C4-2B (cell line): ENCODE results near the gene TMX2.

Experiments used
- ZFX ChIP-seq: fragments of 450-650 bp; IDR thresholded peaks from 2 replicates; pipeline ENCODE4 v1.6.1; 2017
- TF ChIP-seq, protein P1 (sequence below): fragments of 450-650 bp; conservative IDR thresholded peaks from 2 replicates; pipeline ENCODE4 v1.5.1; 2017; ENCODE audit warnings: mild to moderate bottlenecking

DNA sequence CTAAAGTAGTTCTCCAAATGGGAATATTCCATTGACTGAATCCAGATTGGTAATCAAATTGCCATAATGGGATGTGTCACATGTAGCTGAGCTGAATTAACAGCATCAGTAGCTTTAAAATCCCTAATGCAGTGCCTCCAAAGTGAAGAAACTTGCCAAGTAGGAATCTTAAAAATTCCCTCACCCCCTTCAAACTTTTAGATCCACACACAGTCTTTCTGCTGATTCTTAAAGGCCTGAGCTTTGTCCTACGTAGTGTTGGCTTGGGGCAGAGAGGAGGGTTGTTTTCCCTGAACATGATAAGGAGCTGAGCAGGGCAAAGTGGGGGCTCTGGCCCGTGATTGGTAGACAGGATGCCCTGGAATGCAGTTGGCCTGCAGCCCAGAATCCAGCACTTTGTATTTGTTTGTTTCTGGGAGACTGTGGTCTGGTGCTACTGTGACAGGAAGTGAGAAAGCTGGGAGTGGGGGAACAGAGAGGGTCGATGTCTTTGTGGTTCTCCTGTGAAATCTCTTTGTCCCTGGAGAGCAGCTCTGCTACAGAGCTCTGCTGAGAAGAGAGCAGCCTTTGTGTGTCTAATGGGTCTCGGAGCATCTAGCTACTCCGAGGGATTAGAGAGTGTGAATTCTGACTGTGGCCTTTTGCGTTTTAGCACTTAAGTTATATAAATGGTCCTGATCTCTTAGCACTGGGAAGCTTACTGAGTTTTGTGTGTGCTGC lies 66.1 kb downstream of the TMX2 start:
- TF ChIP-seq, protein P1, sequence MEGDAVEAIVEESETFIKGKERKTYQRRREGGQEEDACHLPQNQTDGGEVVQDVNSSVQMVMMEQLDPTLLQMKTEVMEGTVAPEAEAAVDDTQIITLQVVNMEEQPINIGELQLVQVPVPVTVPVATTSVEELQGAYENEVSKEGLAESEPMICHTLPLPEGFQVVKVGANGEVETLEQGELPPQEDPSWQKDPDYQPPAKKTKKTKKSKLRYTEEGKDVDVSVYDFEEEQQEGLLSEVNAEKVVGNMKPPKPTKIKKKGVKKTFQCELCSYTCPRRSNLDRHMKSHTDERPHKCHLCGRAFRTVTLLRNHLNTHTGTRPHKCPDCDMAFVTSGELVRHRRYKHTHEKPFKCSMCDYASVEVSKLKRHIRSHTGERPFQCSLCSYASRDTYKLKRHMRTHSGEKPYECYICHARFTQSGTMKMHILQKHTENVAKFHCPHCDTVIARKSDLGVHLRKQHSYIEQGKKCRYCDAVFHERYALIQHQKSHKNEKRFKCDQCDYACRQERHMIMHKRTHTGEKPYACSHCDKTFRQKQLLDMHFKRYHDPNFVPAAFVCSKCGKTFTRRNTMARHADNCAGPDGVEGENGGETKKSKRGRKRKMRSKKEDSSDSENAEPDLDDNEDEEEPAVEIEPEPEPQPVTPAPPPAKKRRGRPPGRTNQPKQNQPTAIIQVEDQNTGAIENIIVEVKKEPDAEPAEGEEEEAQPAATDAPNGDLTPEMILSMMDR: no peak
- no peak for TF ChIP-seq ZFX
